ENCODE results near the gene CT47C1. TPM values are rescaled to one million over a fixed set of nuclear protein-coding genes. Genes with fewer than 3 reads are reported as not detected.

The CT47C1 gene
- total and polyA plus RNA-seq, 4 donors = not detected

DNA sequence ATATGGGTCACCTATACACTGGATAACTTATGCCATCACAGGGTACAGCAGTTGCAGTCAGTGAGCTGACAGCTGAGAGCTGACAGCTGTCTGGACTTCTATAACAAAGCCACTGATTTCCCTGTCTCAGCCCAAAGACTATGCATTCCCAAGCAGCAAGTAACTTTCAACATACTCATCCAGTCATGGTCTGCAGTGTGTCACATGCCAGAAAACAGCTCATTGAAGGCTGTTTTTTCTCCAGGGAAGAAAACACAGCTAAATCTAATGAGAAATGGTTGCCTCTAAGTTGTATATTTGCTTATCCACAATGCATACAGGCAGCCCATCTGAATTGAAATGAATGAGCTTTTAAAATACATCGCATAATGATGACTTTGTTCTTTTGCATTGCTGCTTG is 48.5 kb downstream of the CT47C1 start:
- 69 to 86% methylated on average over 1 of the region's 1 CpG for WGBS, 2 donors
- DNase-seq = peak; percentile 77 to 94 (median 91)
- no peaks in the 10 kb centered on the region for H3K36me3 ChIP-seq (ENCODE audit: control insufficient read depth in 4 of 4, insufficient read depth in 4 of 4, low read length in 4 of 4)
- ATAC-seq (ENCODE audit: insufficient read depth, low FRiP score) = no peak
- no peak for TF ChIP-seq CTCF (IDR thresholded peaks at IDR 0.05; ENCODE audit: control extremely low read depth, extremely low read depth)
- peaks cover 0 to 2% (median 0%) of the 10 kb centered on the region in 3 donors for H3K27me3 ChIP-seq (ENCODE audit: control insufficient read depth in 3 of 3, insufficient read depth in 3 of 3, low read length in 2 of 3)
- no peak overlapping the region for H3K27ac ChIP-seq (ENCODE audit: low read depth in 1 of 2, low read length in 1 of 2)
- no peak overlapping the region for H3K9ac ChIP-seq (ENCODE audit: insufficient read depth in 1 of 2, low read length in 2 of 2)
- H3K4me1 ChIP-seq (ENCODE audit: control insufficient read depth in 5 of 5, insufficient read depth in 5 of 5, low read length in 5 of 5) = peaks cover 0 to 8% (median 0%) of the 10 kb centered on the region in 5 donors
- no peak overlapping the region for H3K4me3 ChIP-seq
- no peaks in the 10 kb centered on the region for H3K9me3 ChIP-seq (ENCODE audit: control insufficient read depth in 4 of 4, insufficient read depth in 3 of 4, low read length in 3 of 4)

Other genes with a start within 250 kb of the CT47C1 start
- gene ZCCHC12, start 249.2 kb upstream of the CT47C1 start, total RNA-seq = 1 to 10 TPM in 1 of 2 donors, under 1 TPM in 1; 0.88 to 1.5 TPM
- gene ZCCHC12, start 249.2 kb upstream of the CT47C1 start, polyA plus RNA-seq = under 1 TPM; 0.10 TPM
- 10 to 100 TPM in 1 of 2 donors, 1 to 10 TPM in 1; 8.5 to 22.5 TPM for gene LONRF3, start 98.4 kb upstream of the CT47C1 start, total RNA-seq
- gene LONRF3, start 98.4 kb upstream of the CT47C1 start, polyA plus RNA-seq = 1 to 10 TPM; 3.8 to 7.2 TPM
- gene KIAA1210, start 54.8 kb downstream of the CT47C1 start, total RNA-seq = under 1 TPM in 1 of 2 donors, not detected in 1; 0.20 TPM
- gene KIAA1210, start 54.8 kb downstream of the CT47C1 start, polyA plus RNA-seq = not detected
- gene PGRMC1, start 163.3 kb downstream of the CT47C1 start, total RNA-seq = 100 to 1,000 TPM in 1 of 2 donors, 10 to 100 TPM in 1; 84.7 to 142 TPM
- gene PGRMC1, start 163.3 kb downstream of the CT47C1 start, polyA plus RNA-seq = 10 to 100 TPM; 59.1 to 73.3 TPM